HFFc6 (cell line): ENCODE measurements around the gene MCM3AP. TPM values are rescaled to one million over a fixed set of nuclear protein-coding genes. Genes with fewer than 3 reads are reported as not detected.

Source experiments
- DNase-seq: peaks from one replicate; pipeline ENCODE4 v3.0.0-alpha.2; 2018
- H3K27ac Mint-ChIP-seq: 2 replicates; pipeline ENCODE4 v1.8.0; 2020; ENCODE audit warnings: mild to moderate bottlenecking, mixed read lengths
- H3K27me3 Mint-ChIP-seq: 2 replicates; pipeline ENCODE4 v1.8.0; 2021; ENCODE audit warnings: mild to moderate bottlenecking, moderate library complexity, mixed read lengths; ENCODE audit not compliant: insufficient read depth
- H3K36me3 Mint-ChIP-seq: 2 replicates; pipeline ENCODE4 v1.8.0; 2021; ENCODE audit warnings: low read depth, mixed read lengths
- H3K4me1 Mint-ChIP-seq: 2 replicates; pipeline ENCODE4 v1.8.0; 2020; ENCODE audit warnings: low read depth, mixed read lengths
- H3K4me3 Mint-ChIP-seq: 2 replicates; pipeline ENCODE4 v1.8.0; 2020; ENCODE audit warnings: mild to moderate bottlenecking, moderate library complexity, mixed read lengths
- H3K9me3 Mint-ChIP-seq: 2 replicates; pipeline ENCODE4 v1.8.0; 2020; ENCODE audit warnings: mild to moderate bottlenecking, mixed read lengths
- total RNA-seq, 6 experiments: library from RNA; stranded (reverse); fragmentation: NEBNext Ultra II Directional; extraction: Animal tissue kit (Norgen Biotek cat#: 25700); gene quantifications; 2 replicates in 1 of 6; 3 replicates in 5 of 6; pipeline ENCODE4 v1.2.3, GENCODE V29; 2021
- TF ChIP-seq, protein P1 (sequence below): fragments of 200-600 bp; sonication (generic); IDR thresholded peaks from 2 replicates; pipeline ENCODE4 v1.5.0; 2021; ENCODE audit warnings: antibody characterized with exemption, mild to moderate bottlenecking

MCM3AP gene
- total RNA-seq, 6 experiments from 2014 or later, result 85.7 to 91.8 (median 86.9) TPM

DNA sequence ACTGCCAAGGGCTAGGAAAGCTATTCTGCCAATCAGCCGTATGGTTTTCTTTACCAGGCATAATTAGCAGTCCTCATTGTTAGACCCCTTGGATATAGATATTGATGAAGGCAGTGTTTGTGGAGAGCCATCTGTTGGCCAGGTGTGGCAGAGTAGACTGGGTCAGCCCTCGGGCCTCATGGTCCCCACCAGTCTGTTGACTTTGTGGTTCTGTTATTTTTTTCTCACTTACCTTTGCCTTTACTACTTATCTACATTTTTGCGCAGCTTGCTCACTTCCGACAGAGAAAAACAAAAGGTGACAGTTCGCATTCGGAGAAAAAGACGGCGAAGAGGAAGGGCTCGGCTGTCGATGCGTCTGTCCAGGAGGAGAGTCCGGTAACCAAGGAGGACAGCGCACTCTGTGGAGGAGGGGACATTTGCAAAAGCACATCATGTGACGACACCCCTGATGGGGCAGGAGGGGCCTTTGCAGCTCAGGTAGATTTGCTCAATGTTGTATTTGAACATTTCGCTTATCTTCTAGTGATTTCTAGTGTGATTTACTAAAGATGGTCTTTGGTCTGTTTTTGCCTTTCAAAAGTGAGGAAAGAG lies 40.8 kb upstream of the MCM3AP start:
- Mint-ChIP-seq H3K27ac (peak overlapping the region; percentile 13; the same call in 1 of the 2 replicates), H3K4me1 (peaks cover 47% of the 10 kb centered on the region), H3K27me3 (no peaks in the 10 kb centered on the region; the same call in 1 of the 2 replicates), H3K36me3 (peaks cover 28% of the 10 kb centered on the region), H3K4me3 (peak overlapping the region; percentile 87; the same call in 1 of the 2 replicates), H3K9me3 (no peaks in the 10 kb centered on the region)
- no peak for DNase-seq
- TF ChIP-seq, protein P1, sequence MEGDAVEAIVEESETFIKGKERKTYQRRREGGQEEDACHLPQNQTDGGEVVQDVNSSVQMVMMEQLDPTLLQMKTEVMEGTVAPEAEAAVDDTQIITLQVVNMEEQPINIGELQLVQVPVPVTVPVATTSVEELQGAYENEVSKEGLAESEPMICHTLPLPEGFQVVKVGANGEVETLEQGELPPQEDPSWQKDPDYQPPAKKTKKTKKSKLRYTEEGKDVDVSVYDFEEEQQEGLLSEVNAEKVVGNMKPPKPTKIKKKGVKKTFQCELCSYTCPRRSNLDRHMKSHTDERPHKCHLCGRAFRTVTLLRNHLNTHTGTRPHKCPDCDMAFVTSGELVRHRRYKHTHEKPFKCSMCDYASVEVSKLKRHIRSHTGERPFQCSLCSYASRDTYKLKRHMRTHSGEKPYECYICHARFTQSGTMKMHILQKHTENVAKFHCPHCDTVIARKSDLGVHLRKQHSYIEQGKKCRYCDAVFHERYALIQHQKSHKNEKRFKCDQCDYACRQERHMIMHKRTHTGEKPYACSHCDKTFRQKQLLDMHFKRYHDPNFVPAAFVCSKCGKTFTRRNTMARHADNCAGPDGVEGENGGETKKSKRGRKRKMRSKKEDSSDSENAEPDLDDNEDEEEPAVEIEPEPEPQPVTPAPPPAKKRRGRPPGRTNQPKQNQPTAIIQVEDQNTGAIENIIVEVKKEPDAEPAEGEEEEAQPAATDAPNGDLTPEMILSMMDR, result no peak

GRCh38 chr21:46325073-46325912 lies 39.9 kb upstream of the MCM3AP start:
- Mint-ChIP-seq H3K9me3 (no peaks in the 10 kb centered on the region), H3K27me3 (no peaks in the 10 kb centered on the region; the same call in 1 of the 2 replicates), H3K27ac (peak overlapping the region; percentile 79), H3K4me3 (peak overlapping the region; percentile 87), H3K4me1 (peaks cover 48% of the 10 kb centered on the region), H3K36me3 (peaks cover 21% of the 10 kb centered on the region; the same call in 1 of the 2 replicates)
- TF ChIP-seq, protein P1, result peak; percentile 42; the same call in 1 of the 2 replicates
- peak; percentile 41 for DNase-seq

- peaks cover 21% of the 10 kb centered on the region; the same call in 1 of the 2 replicates for H3K36me3 Mint-ChIP-seq
- no peaks in the 10 kb centered on the region; the same call in 1 of the 2 replicates for H3K27me3 Mint-ChIP-seq
- peaks cover 49% of the 10 kb centered on the region for H3K4me1 Mint-ChIP-seq
- TF ChIP-seq, protein P1, result no peak
- peak overlapping the region; percentile 95 for H3K27ac Mint-ChIP-seq
- peak overlapping the region; percentile 94 for H3K4me3 Mint-ChIP-seq
- peak; percentile 63 for DNase-seq
- H3K9me3 Mint-ChIP-seq, result no peaks in the 10 kb centered on the region
Measured at GRCh38 chr21:46324390-46325072, 39.1 kb upstream of the MCM3AP start.

- no peaks in the 10 kb centered on the region for H3K9me3 Mint-ChIP-seq
Measured at GRCh38 chr21:46323710-46324389, 38.4 kb upstream of the MCM3AP start, which contains the start of the genes C21orf58 and PCNT. TSS of gene C21orf58 (minus strand) at chr21:46323870. CDS start at chr21:46322738, 1,132 bp downstream. TSS of gene PCNT (plus strand) at chr21:46324156. CDS start at chr21:46324229, 73 bp downstream.

More at GRCh38 chr21:46323710-46324389, 38.4 kb upstream of the MCM3AP start, which contains the start of the genes C21orf58 and PCNT:
- peaks cover 42% of the 10 kb centered on the region for H3K4me1 Mint-ChIP-seq
- peak within 1 kb of the TSS; percentile 95 for H3K27ac Mint-ChIP-seq
- peak within 1 kb of the TSS; percentile 94 for H3K4me3 Mint-ChIP-seq
- no peaks in the 10 kb centered on the region; the same call in 1 of the 2 replicates for H3K27me3 Mint-ChIP-seq
- DNase-seq, result peak; percentile 98
- TF ChIP-seq, protein P1, result no peak
- H3K36me3 Mint-ChIP-seq, result peaks cover 15% of the 10 kb centered on the region; the same call in 1 of the 2 replicates
